Lower leg skin (tissue), 4 donors: Measurements from ENCODE around the gene RMND5B. TPM values are rescaled to one million over a fixed set of nuclear protein-coding genes. Genes with fewer than 3 reads are reported as not detected.

ENCODE experiments used
- DNase-seq, 2 donors: peaks; one replicate each; pipeline ENCODE4 v3.0.0-alpha.2; 2019; ENCODE audit warnings: low spot score in 2 of 2
- H3K4me3 ChIP-seq: fragments of 200-600 bp; sonication (generic); 2 replicates; pipeline ENCODE4 v1.5.1; 2017; ENCODE audit warnings: mild to moderate bottlenecking, low read depth; ENCODE audit not compliant: poor library complexity, severe bottlenecking
- CTCF ChIP-seq, 3 donors: fragments of 450-650 bp; IDR thresholded peaks; one replicate each; pipeline ENCODE4 v1.5.1; 2016; ENCODE audit warnings: antibody characterized with exemption in 3 of 3, mild to moderate bottlenecking in 3 of 3, moderate library complexity in 2 of 3
- POLR2A ChIP-seq, 2 donors: fragments of 450-650 bp; IDR thresholded peaks; one replicate each; pipeline ENCODE4 v1.6.1; 2016 to 2017; ENCODE audit warnings: antibody characterized with exemption in 2 of 2, mild to moderate bottlenecking in 1 of 2, moderate library complexity in 1 of 2
- WGBS, 2 donors: methylation state at CpG; one replicate each; pipeline ENCODE4 v1.1.5; 2018; 5-methylcytosine and 5-hydroxymethylcytosine counted together
- intact Hi-C: fragments of 100-400 bp; cut with DNase I; formaldehyde crosslinking; loops from one replicate; pipeline ENCODE4 v1.15.0; 2023; ENCODE audit warnings: low total_unique reads
- total RNA-seq, 4 donors: library from RNA; depleted of rRNA; stranded (reverse); fragments of >200 nt; gene quantifications; one replicate each; pipeline ENCODE4 v1.1.0, GENCODE V29; 2016

Gene RMND5B
- total RNA-seq, 4 donors from 2014 or later = 47.4 to 83.2 (median 56.2) TPM

GRCh38 chr5:178106086-178106485, 24.7 kb upstream of the RMND5B start:
- no peak for TF ChIP-seq POLR2A (IDR thresholded peaks at IDR 0.05)

GRCh38 chr5:178106556-178107239, 24.1 kb upstream of the RMND5B start:
- intact Hi-C loops = no loop called here
- no peak overlapping the region for H3K4me3 ChIP-seq
- WGBS, 2 donors = 57 to 71% methylated on average over 12 to 13 of the region's 13 CpGs
- TF ChIP-seq CTCF (IDR thresholded peaks at IDR 0.05) (no peak), POLR2A (IDR thresholded peaks at IDR 0.05) (no peak)
- DNase-seq = no peak

More at GRCh38 chr5:178106086-178106485, 24.7 kb upstream of the RMND5B start:
- intact Hi-C loops = no loop called here
- no peak overlapping the region for H3K4me3 ChIP-seq
- DNase-seq = no peak
- 58 to 67% methylated on average over 4 of the region's 4 CpGs for WGBS, 2 donors

- DNase-seq = no peak
- 50 to 57% methylated on average over 5 of the region's 5 CpGs for WGBS, 2 donors
- H3K4me3 ChIP-seq = no peak overlapping the region
- TF ChIP-seq CTCF (IDR thresholded peaks at IDR 0.05) (no peak), POLR2A (IDR thresholded peaks at IDR 0.05) (no peak)
- intact Hi-C loops = no loop called here
These were observed 23.0 kb upstream of the RMND5B start for GRCh38 chr5:178107756-178108310.

- TF ChIP-seq CTCF (IDR thresholded peaks at IDR 0.05) (no peak), POLR2A (IDR thresholded peaks at IDR 0.05) (no peak)
- 43 to 65% methylated on average over 7 of the region's 7 CpGs for WGBS, 2 donors
- DNase-seq = no peak
- intact Hi-C loops = no loop called here
- H3K4me3 ChIP-seq = no peak overlapping the region
These were observed 22.4 kb upstream of the RMND5B start for GRCh38 chr5:178108446-178108845.

- TF ChIP-seq POLR2A (IDR thresholded peaks at IDR 0.05) (no peak), CTCF (IDR thresholded peaks at IDR 0.05) (no peak)
- H3K4me3 ChIP-seq = no peak overlapping the region
- intact Hi-C loops = no loop called here
- DNase-seq = peak in 1 of 2 donors; percentile 89
These were observed 21.8 kb upstream of the RMND5B start for GRCh38 chr5:178108966-178109365.

- TF ChIP-seq CTCF (IDR thresholded peaks at IDR 0.05) = no peak
- no peak for TF ChIP-seq POLR2A (IDR thresholded peaks at IDR 0.05)
- 92 to 93% methylated on average over 9 of the region's 9 CpGs for WGBS, 2 donors
These were observed 20.3 kb upstream of the RMND5B start for GRCh38 chr5:178110511-178110910.

More at GRCh38 chr5:178110511-178110910, 20.3 kb upstream of the RMND5B start:
- DNase-seq = no peak
- intact Hi-C loops = no loop called here
- no peak overlapping the region for H3K4me3 ChIP-seq
